Stimulated activated CD4-positive, alpha-beta T cell treated with anti-CD3 and anti-CD28 coated beads, Interleukin-1b, Interleukin-23, amount 100 ng/mL, for 48 hours (primary cell): ENCODE measurements around the gene DICER1.
"Not testable (repeated sequence)": the region's sequence is repeated elsewhere in the genome, so short reads cannot be mapped to it uniquely, and the experiment has no call there.

ENCODE experiments used
- DNase-seq: peaks from one replicate; pipeline ENCODE4 v3.0.0-alpha.2; 2020

DICER1 gene

GRCh38 chr14:95146079-95146771, 11.1 kb downstream of the DICER1 start:
- no peak for DNase-seq

- DNase-seq, result no peak
Measured at GRCh38 chr14:95144849-95145248, 12.5 kb downstream of the DICER1 start.

GRCh38 chr14:95143808-95144620, 13.3 kb downstream of the DICER1 start:
- no peak for DNase-seq

- no peak for DNase-seq
Measured at GRCh38 chr14:95142208-95142607, 15.1 kb downstream of the DICER1 start.

- no peak for DNase-seq
Measured at GRCh38 chr14:95141684-95142083, 15.6 kb downstream of the DICER1 start.

GRCh38 chr14:95140060-95140858, 17.1 kb downstream of the DICER1 start:
- DNase-seq, result no peak

- DNase-seq, result no peak
Measured at GRCh38 chr14:95138876-95139275, 18.5 kb downstream of the DICER1 start.

- DNase-seq, result not testable (repeated sequence)
Measured at GRCh38 chr14:95138455-95138854, 18.9 kb downstream of the DICER1 start.

- DNase-seq, result no peak
Measured at GRCh38 chr14:95137804-95138167, 19.5 kb downstream of the DICER1 start.

- DNase-seq, result no peak
Measured at GRCh38 chr14:95137164-95137803, 20.0 kb downstream of the DICER1 start.

- no peak for DNase-seq
Measured at GRCh38 chr14:95136631-95137030, 20.7 kb downstream of the DICER1 start.

- no peak for DNase-seq
Measured at GRCh38 chr14:95134304-95134933, 22.9 kb downstream of the DICER1 start.

GRCh38 chr14:95133282-95133681, 24.0 kb downstream of the DICER1 start:
- no peak for DNase-seq

- no peak for DNase-seq
Measured at GRCh38 chr14:95132760-95133159, 24.6 kb downstream of the DICER1 start.

GRCh38 chr14:95130549-95130948, 26.8 kb downstream of the DICER1 start:
- DNase-seq, result no peak

- no peak for DNase-seq
Measured at GRCh38 chr14:95128140-95128539, 29.2 kb downstream of the DICER1 start.

- DNase-seq, result no peak
Measured at GRCh38 chr14:95127531-95127911, 29.8 kb downstream of the DICER1 start.

GRCh38 chr14:95126906-95127530, 30.3 kb downstream of the DICER1 start:
- no peak for DNase-seq

- DNase-seq, result no peak
Measured at GRCh38 chr14:95125915-95126314, 31.4 kb downstream of the DICER1 start.

- DNase-seq, result no peak
Measured at GRCh38 chr14:95125221-95125620, 32.1 kb downstream of the DICER1 start.

- no peak for DNase-seq
Measured at GRCh38 chr14:95123891-95124579, 33.3 kb downstream of the DICER1 start.

- no peak for DNase-seq
Measured at GRCh38 chr14:95122621-95122945, 34.7 kb downstream of the DICER1 start.
